HepG2 (cell line): ENCODE results near the gene MLNR. TPM values are rescaled to one million over a fixed set of nuclear protein-coding genes. Genes with fewer than 3 reads are reported as not detected.

Source experiments
- ARNT2 ChIP-seq: sonication (generic); formaldehyde crosslinking; IDR thresholded peaks from 2 replicates; pipeline ENCODE4 v1.8.0; 2022; ENCODE audit warnings: mild to moderate bottlenecking, low read depth, missing genetic modification reagents, moderate library complexity
- CEBPB ChIP-seq: IDR thresholded peaks from 2 replicates; pipeline ENCODE4 v1.6.1; 2011; ENCODE audit warnings: low read depth, low read length, improper control_type of control experiment, borderline replicate concordance
- FOSL2 ChIP-seq: sonication (generic); formaldehyde crosslinking; IDR thresholded peaks from 2 replicates; pipeline ENCODE4 v1.4.0; 2020; ENCODE audit warnings: missing genetic modification reagents
- GLI4 ChIP-seq: sonication (generic); formaldehyde crosslinking; IDR thresholded peaks from 2 replicates; pipeline ENCODE4 v1.5.1; 2020; ENCODE audit warnings: missing genetic modification reagents, mild to moderate bottlenecking, moderate library complexity, borderline replicate concordance
- HCFC1 ChIP-seq: fragments of 150-350 bp; IDR thresholded peaks from 2 replicates; pipeline ENCODE4 v1.6.1; 2014; ENCODE audit warnings: low read depth, low read length
- HNF1B ChIP-seq: sonication (generic); formaldehyde crosslinking; IDR thresholded peaks from 2 replicates; pipeline ENCODE4 v1.5.1; 2020; ENCODE audit warnings: mild to moderate bottlenecking, moderate library complexity, missing genetic modification reagents
- PATZ1 ChIP-seq: sonication (generic); formaldehyde crosslinking; IDR thresholded peaks from 2 replicates; pipeline ENCODE4 v1.4.0; 2020; ENCODE audit warnings: missing genetic modification reagents
- SATB2 ChIP-seq: sonication (generic); formaldehyde crosslinking; IDR thresholded peaks from 2 replicates; pipeline ENCODE4 v1.5.0; 2020; ENCODE audit warnings: missing genetic modification reagents
- TP53 ChIP-seq: sonication (generic); formaldehyde crosslinking; conservative IDR thresholded peaks from 2 replicates; pipeline ENCODE4 v1.4.0; 2020; ENCODE audit warnings: missing genetic modification reagents
- XBP1 ChIP-seq: sonication (generic); formaldehyde crosslinking; IDR thresholded peaks from 2 replicates; pipeline ENCODE4 v1.5.0; 2020; ENCODE audit warnings: missing genetic modification reagents
- ZMYM2 ChIP-seq: sonication (generic); formaldehyde crosslinking; IDR thresholded peaks from 2 replicates; pipeline ENCODE4 v1.8.0; 2022; ENCODE audit warnings: mild to moderate bottlenecking, missing genetic modification reagents
- ZNF230 ChIP-seq: sonication (generic); formaldehyde crosslinking; IDR thresholded peaks from 2 replicates; pipeline ENCODE4 v1.4.0; 2020; ENCODE audit warnings: mild to moderate bottlenecking, missing genetic modification reagents
- ZNF281 ChIP-seq: sonication (generic); formaldehyde crosslinking; IDR thresholded peaks from 2 replicates; pipeline ENCODE4 v1.4.0; 2020; ENCODE audit warnings: missing genetic modification reagents, borderline replicate concordance
- ZNF451 ChIP-seq: sonication (generic); formaldehyde crosslinking; IDR thresholded peaks from 2 replicates; pipeline ENCODE4 v1.5.0; 2020; ENCODE audit warnings: mild to moderate bottlenecking, missing genetic modification reagents
- ZNF547 ChIP-seq: sonication (generic); formaldehyde crosslinking; IDR thresholded peaks from 2 replicates; pipeline ENCODE4 v1.5.1; 2020; ENCODE audit warnings: mild to moderate bottlenecking, missing genetic modification reagents
- ZNF562 ChIP-seq: sonication (generic); formaldehyde crosslinking; IDR thresholded peaks from 2 replicates; pipeline ENCODE4 v1.8.0; 2022; ENCODE audit warnings: missing genetic modification reagents, borderline replicate concordance
- ZNF660 ChIP-seq: sonication (generic); formaldehyde crosslinking; IDR thresholded peaks from 2 replicates; pipeline ENCODE4 v1.5.1; 2020; ENCODE audit warnings: mild to moderate bottlenecking, low read depth, missing genetic modification reagents, borderline replicate concordance
- ZNF687 ChIP-seq: sonication (generic); formaldehyde crosslinking; IDR thresholded peaks from 2 replicates; pipeline ENCODE4 v1.5.1; 2020; ENCODE audit warnings: mild to moderate bottlenecking, missing genetic modification reagents, moderate library complexity
- polyA plus RNA-seq, 8 experiments: library from polyadenylated mRNA; depleted of rRNA in 3 of 8; stranded (reverse) in 7 of 8; unstranded in 1 of 8; fragments of >200 nt; fragmentation: Illumina TruSeq in 4 of 8; extraction: Trizol in 4 of 8; gene quantifications; 2 replicates each; pipeline versions ENCODE4 v1.2.1 to v1.2.3, GENCODE V29; 2011 to 2016; ENCODE audit warnings: low read depth in 4 of 8, missing spikeins in 1 of 8, mixed read lengths in 1 of 8; ENCODE audit not compliant: insufficient read depth in 1 of 8
- total RNA-seq, 5 experiments: library from RNA; depleted of rRNA; stranded (reverse); fragments of >200 nt; fragmentation: Illumina TruSeq; extraction: Trizol; gene quantifications; 2 replicates each; pipeline ENCODE4 v1.2.3, GENCODE V29; 2016; ENCODE audit warnings: low read depth in 1 of 5

Gene MLNR
- total and polyA plus RNA-seq, 2 of the 13 experiments (the other 11 are each of a cell fraction or from before 2014, with no cell fraction given), result 0.46 TPM; not detected in 1

GRCh38 chr13:49220036-49220855 is at the start of gene MLNR (continued):
- no peak; the same call in 1 of the 2 replicates for TF ChIP-seq ZNF281 (CRISPR knock-in tag)
- no peak for TF ChIP-seq XBP1 (CRISPR knock-in tag)
- no peak for TF ChIP-seq TP53
- TF ChIP-seq ZNF547 (CRISPR knock-in tag), result no peak
- TF ChIP-seq PATZ1 (CRISPR knock-in tag), result 0 out of 2 replicates have a peak, but pooled peaks have one; percentile 19
- no peak for TF ChIP-seq HNF1B (CRISPR knock-in tag)
- peak; percentile 81 for TF ChIP-seq ZNF687
- TF ChIP-seq ZMYM2 (CRISPR knock-in tag), result no peak
- no peak for TF ChIP-seq SATB2 (CRISPR knock-in tag)
- TF ChIP-seq GLI4, result no peak
- TF ChIP-seq FOSL2 (CRISPR knock-in tag), result no peak
- TF ChIP-seq ZNF562 (CRISPR knock-in tag), result no peak
- no peak for TF ChIP-seq CEBPB
- peak; percentile 83 for TF ChIP-seq ARNT2
- TF ChIP-seq ZNF451 (CRISPR knock-in tag), result peak; percentile 55; the same call in 1 of the 2 replicates
- TF ChIP-seq ZNF230 (CRISPR knock-in tag), result 0 out of 2 replicates have a peak, but pooled peaks have one; percentile 70
- TF ChIP-seq ZNF660 (CRISPR knock-in tag), result no peak
- no peak for TF ChIP-seq HCFC1
